Liver (tissue), 3 donors: ENCODE data around the gene ABTB2.

Source experiments
- CTCF ChIP-seq: fragments of 150-350 bp; IDR thresholded peaks from 2 replicates; pipeline ENCODE4 v1.5.1; 2017; ENCODE audit warnings: improper control_type of control experiment, low read depth, low read length; ENCODE audit not compliant: missing input control
- EGR1 ChIP-seq, 2 donors: IDR thresholded peaks; 2 replicates each; pipeline ENCODE4 v1.6.1; 2016 to 2018; ENCODE audit warnings: antibody characterized with exemption in 2 of 2, low read depth in 2 of 2
- FOXA1 ChIP-seq: IDR thresholded peaks from 2 replicates; pipeline ENCODE4 v1.6.1; 2016; ENCODE audit warnings: antibody characterized with exemption
- GABPA ChIP-seq, 2 donors: IDR thresholded peaks in 1 of 2; conservative IDR thresholded peaks in 1 of 2; 2 replicates each; pipeline ENCODE4 v1.6.1; 2016; ENCODE audit warnings: antibody characterized with exemption in 2 of 2, mild to moderate bottlenecking in 1 of 2, moderate library complexity in 1 of 2
- HNF4G ChIP-seq: IDR thresholded peaks from 2 replicates; pipeline ENCODE4 v1.6.1; 2016; ENCODE audit warnings: antibody characterized with exemption
- JUND ChIP-seq, 2 donors: IDR thresholded peaks; 2 replicates each; pipeline ENCODE4 v1.6.1; 2016; ENCODE audit warnings: antibody characterized with exemption in 2 of 2
- MAX ChIP-seq: IDR thresholded peaks from 2 replicates; pipeline ENCODE4 v1.6.1; 2016; ENCODE audit warnings: antibody characterized with exemption
- NR2F2 ChIP-seq: IDR thresholded peaks from 2 replicates; pipeline ENCODE4 v1.6.1; 2016; ENCODE audit warnings: antibody characterized with exemption
- RAD21 ChIP-seq, 2 donors: IDR thresholded peaks; 2 replicates each; pipeline ENCODE4 v1.6.1; 2016; ENCODE audit warnings: antibody characterized with exemption in 2 of 2, mild to moderate bottlenecking in 2 of 2
- REST ChIP-seq: IDR thresholded peaks from 2 replicates; pipeline ENCODE4 v1.6.1; 2016; ENCODE audit warnings: antibody characterized with exemption, mild to moderate bottlenecking
- RXRA ChIP-seq, 2 donors: IDR thresholded peaks; 2 replicates each; pipeline ENCODE4 v1.6.1; 2017 to 2018; ENCODE audit warnings: antibody characterized with exemption in 2 of 2, mild to moderate bottlenecking in 1 of 2
- SP1 ChIP-seq: IDR thresholded peaks from 2 replicates; pipeline ENCODE4 v1.6.1; 2018; ENCODE audit warnings: antibody characterized with exemption, mild to moderate bottlenecking
- TAF1 ChIP-seq: conservative IDR thresholded peaks from 2 replicates; pipeline ENCODE4 v1.6.1; 2016; ENCODE audit warnings: antibody characterized with exemption, mild to moderate bottlenecking
- YY1 ChIP-seq: IDR thresholded peaks from 2 replicates; pipeline ENCODE4 v1.6.1; 2016; ENCODE audit warnings: antibody characterized with exemption, mild to moderate bottlenecking
- donor health status: healthy.
- donor health status: healthy.

- TF ChIP-seq CTCF (no peak), JUND (IDR thresholded peaks at IDR 0.05) (no peak), YY1 (no peak), REST (no peak), MAX (no peak), FOXA1 (no peak), SP1 (no peak), RXRA (IDR thresholded peaks at IDR 0.05) (no peak), EGR1 (IDR thresholded peaks at IDR 0.05; ENCODE audit: low read depth in 2 of 2) (no peak), RAD21 (IDR thresholded peaks at IDR 0.05) (no peak), TAF1 (no peak), HNF4G (no peak), NR2F2 (no peak), GABPA (IDR thresholded peaks at IDR 0.05 in 1 of 2, conservative IDR thresholded peaks at IDR 0.05 in 1 of 2) (no peak)
Observed at GRCh38 chr11:34146411-34146810, 211.4 kb downstream of the ABTB2 start.
